HG03095 (cell line): ENCODE results near the gene HS3ST3A1.

Experiments
- ATAC-seq: cut with Tn5 transposase; IDR thresholded peaks from one replicate; pipeline ENCODE4 v1.9.1; 2021; ENCODE audit warnings: moderate library complexity; ENCODE audit not compliant: unreplicated experiment

Gene HS3ST3A1

DNA sequence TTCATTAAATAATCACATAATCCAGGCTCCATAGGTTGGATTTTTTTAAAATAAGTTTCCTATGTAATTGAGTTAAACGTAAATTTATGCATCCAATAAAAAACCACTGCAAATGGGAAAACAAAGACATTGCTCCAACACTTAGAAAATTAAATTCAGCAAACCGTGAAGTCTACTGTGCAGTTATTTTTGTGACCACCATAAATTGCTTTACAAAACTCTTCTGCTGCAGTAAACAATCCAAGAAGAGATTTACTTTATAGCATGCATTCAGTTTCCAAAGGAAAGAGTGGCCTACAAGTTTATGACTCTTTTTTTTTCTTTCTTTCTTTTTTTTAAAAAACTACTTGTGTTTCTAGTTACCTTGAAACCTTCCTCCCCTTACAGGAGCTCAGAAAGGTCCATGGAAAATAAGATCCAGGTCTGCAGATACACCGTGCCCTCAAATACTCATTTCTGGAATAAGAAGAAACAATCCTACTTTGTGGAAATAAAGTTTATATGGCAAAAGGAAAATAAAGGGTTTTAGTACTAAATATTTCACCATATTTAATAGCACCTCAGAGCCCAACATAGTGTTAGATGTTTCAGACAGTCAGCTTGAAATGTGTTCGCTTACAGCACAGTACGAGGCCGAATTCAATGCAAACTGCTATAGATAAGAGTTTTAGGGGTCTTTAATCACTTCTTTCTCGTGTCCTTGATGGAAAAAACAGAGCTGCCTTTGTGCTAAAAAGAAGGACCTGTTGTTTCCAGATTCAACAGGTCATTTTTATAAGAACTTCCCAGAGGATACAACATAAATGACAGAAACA lies 3.2 kb downstream of the HS3ST3A1 start:
- ATAC-seq = no peak

DNA sequence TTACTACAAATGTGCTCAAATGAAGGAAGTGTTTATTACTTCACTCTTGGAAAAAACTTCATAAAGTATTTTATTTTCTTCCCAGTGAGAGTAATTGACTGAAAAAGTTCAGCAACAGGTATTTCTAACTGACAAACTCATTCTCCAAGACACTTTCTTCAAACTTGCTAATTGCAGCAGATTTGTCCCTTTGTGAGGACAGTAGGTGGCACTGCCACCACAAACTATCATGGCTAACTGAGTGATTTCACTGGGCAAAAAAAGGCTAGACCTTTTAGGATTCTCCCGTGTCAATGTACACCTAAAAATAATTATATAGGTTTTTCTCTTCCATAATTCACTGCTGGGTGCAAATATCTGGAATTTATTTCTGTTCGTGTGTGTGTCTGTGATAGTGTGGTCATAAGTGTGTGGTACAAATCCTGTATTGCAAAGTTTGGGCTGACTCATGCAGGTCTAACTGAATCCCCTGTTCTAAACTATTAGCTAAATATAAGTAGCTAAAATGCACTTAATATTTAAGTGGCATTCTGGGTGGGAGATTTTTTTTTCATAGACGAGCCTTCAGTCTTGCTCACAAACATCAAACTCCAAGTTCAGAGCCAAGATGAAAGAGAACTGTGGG lies 3.9 kb downstream of the HS3ST3A1 start:
- ATAC-seq = no peak

DNA sequence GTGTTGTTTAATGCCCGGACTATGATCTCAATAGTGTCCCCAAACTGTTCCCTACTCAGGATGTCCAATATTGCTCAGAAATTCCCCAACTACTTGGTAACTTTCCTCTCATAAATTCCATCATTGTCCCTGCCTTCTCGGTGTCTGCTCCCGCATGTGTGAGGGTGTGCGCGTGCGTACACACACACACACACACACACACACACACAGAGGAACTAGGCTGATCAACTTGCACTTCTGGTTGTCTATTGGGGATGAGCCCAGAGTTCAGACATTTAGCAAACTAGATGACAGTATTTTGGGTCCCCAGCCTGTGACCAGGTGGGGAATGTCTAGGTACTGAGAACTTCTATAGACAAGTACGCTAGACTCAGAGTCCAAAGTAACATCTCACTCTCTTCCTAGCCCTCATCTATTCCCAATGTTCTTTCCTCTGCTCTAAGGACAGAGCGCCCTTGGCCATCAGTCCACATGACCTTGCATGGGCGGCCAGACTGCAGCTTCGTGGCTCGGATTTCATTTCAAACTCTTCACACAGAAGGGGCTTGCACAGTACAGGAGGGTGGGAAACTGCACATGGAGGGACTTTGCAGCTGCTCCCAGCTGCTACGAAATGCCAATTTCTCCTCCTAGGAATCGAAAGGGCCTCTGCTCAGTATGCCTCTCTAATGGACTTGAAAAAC lies 5.3 kb downstream of the HS3ST3A1 start:
- ATAC-seq = no peak

DNA sequence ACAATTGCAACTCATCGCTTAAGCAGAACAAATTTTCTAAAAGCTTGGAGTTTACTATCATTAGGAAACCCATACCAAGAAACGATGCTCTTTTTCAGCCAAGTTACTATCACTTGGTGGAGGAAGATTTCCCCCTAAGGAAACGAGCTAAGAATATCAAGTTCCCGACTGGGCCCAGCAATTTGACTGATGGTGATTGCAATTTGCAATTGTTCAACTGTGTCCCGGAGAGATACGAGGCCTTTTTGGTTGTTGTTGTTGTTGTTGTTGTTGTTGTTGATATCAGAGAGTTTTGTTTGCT lies 6.2 kb downstream of the HS3ST3A1 start:
- ATAC-seq = no peak

DNA sequence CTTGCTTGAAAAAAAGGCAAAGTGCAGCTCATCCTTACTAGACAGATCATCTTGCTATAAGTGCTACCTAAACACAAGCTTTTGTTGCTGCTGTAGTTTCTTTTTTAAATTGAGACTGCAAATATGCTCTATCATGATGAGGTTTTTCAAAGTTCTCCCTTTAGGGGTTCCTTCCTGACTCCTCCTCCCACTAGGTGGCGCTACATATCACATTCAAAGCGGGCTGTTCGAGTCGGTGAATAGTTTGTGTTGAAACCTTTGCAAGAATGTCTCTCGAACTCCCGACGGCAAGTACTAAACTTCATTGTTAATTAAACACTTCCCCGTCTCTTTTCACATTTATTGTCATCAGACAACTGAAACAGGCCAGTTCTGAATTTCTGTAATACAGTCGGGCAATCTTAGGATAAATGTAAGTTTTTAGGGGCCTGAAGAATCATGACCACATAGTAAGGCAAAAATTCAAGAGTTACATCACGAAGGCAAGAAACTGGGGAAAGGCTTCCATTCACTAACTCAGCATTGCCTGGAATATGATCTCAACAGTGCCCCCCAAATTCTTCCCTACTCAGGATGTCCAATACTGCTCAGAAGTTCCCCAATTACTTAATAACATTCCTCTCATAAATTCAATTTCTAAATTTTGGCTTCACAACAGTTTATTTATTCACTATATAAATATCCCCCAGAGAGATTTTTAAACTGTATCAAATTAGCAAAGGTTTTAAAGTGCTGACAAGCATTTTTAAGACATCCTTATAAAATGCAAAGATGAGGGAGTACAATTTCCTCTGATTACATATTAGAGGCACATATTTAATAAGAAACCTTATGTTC lies 6.7 kb downstream of the HS3ST3A1 start:
- ATAC-seq = no peak

DNA sequence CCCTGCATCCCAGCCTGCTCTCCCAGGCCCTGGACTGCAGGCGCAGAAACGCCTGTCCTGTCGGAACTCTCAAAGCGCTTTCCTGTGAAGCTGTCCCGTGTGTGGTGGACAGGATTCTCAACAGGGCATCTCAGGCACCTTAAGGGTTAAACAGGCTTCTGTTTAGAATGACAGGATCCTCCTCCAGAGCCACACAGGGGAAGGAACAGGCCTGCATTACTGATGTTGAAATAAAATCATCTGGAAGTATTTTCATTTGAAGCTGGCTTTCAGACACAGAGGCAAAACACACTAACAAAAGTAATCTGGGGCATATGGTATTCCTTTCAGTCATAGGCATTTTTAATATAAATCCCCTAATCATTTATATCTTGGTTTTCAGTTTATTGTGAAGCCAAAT lies 7.4 kb downstream of the HS3ST3A1 start:
- ATAC-seq = no peak

DNA sequence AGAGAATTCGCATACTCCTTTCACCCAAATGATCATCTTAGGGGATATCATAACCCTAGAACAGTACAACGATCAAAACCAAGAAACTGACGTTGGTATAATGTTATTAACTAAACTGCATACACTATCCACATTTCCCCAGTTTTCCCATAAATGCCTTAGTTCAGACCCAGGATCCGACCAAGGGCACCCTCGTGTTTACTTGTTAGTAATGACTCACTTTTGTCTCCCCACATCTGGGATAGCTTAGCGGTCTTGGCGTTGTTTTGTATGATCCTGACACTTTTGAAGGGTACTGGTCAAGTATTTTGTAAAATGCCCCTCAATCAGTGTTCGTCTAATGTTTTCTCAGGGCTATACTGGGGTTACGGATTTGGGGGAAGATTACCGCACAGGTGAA lies 8.0 kb downstream of the HS3ST3A1 start:
- ATAC-seq = no peak

DNA sequence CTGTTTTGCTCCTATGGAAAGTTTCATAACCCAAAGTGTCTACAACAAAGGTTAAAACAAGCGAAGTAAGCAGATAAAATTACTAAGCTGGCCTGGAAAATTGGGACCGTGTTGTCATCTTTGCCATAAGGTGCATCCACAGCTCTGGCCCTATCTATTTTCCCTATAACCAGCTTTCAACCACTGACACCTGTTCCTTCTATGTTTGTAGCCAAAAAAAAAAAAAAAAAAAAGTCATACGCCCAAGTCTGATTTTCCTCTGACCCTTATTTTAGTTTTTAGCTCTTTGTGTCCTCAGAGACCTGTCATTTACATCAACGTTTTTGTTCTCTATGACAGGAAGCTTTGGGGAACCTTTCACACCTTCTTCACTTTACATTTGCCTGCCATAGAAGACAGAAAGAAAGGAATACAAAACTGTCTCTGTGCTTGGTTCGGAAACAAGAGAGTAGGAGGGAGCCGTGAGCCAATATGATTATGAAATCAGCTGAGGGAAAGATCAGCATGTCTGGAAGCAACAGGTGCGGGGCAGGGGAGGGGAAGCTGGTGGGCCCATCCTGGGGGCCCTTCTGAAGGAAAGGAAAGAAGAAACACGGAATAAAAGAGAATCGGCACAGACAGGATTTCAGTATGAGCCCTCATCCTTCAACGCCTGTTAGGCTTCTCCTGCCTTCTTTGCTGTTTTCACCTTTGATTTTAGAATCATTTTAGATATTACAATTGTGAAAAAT lies 8.5 kb downstream of the HS3ST3A1 start:
- ATAC-seq = no peak

DNA sequence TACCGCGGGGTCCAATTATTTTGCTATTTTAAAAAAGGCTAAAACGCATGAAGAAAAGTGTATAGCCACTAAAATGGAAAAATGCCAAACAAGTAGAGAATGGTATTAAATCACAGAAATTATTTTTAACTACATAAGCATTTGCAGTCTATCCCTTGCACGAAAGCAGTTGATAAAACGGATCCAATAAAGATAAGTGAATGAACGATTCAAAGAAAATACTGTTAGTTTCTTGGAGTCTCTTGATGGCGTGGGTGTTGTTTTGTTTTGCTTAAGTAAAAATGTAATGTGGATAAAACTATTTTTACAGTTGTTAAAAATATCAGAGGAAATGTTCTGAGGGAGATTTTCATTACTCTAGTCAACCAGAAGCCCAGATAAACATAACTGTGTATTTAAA lies 9.3 kb downstream of the HS3ST3A1 start:
- ATAC-seq = no peak

DNA sequence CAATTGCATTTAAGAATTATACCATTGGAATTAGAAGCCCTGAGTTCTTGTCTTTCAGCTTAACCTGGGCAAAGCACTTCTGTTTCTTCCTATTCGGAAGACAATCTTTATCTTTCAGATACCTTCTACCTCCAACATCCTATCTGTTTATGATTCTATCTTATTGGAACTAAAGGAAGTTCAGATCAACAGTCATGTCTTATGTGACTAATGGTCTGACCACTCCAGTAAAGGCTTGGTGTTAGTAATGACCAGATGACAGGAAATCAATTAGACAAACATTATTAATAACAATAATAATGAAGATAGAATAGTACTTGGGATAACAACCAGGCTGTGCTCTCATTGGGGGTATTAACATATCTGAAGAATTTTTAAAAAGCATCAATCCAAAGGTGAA lies 11.3 kb downstream of the HS3ST3A1 start:
- ATAC-seq = no peak

DNA sequence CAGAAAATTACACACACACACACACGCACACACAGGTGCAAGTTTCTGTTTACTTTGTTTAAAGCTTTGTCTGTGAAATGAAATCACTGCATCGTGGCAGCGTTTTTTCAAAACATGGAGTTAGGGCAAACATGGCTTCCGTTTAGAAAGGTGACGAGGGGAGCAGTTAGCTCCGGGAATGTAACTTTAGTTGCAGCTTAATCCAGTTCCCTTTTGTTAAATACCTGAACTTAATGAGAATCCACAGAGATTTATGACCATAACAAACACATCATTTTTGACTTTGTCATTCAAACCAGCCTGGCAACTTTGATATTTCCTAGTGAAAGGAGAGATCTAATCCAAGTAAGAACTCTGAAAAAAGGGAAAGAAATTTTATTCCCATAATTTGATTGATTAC lies 12.1 kb downstream of the HS3ST3A1 start:
- ATAC-seq = no peak

DNA sequence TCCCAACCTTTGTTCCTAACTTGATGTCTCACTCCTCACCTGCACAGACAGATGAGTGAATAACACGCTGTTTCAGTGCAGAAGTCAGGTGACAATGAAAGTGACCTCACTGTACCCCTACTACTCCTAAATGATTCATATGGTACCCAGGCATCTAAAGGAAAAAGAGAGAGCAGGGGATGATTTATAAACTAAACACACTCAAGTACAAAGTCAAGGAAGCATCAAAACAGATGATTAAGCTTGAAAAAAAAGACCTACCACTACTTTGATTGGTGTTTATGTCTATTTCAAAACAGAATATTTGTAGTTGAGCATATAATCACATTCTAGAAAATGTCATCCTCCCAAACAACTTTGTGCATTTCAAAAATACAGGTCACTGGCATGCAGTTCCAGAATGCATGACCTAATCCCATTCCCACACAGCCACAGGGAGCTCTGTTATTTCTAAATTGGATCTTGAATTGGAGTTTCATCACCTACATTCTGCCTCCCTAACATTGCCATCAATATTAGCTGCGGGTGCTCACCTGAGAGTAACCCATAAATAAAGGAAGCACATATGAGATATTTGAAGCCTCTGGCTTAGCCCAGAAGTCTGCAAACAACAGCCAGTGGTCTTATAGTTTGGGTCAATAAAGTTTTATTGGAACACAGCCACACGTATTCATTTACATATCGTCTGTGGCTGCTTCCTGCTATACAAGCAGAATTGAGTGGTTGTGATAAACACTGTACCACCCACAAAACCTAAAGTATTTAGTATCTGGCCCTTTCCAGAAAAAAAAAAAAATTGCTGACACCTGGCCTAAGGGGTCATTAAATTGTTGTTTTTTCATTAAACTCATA lies 14.0 kb downstream of the HS3ST3A1 start:
- ATAC-seq = no peak

DNA sequence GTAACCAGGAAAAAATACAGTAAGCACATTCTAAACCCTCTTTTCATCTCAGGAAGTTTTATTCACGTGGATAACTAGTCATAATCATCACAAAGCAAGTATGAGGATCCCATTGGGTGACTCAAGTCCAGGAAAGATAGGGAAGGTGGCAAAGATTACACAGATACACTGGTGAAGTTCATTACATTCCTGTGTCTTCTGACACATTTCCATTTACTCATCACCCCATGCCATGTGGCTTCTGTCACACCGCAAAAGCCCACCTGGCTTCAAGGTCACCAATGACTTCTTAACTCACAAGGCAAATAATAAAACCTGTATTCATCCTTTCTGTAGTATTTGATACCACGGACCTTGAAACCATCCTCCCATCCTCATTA lies 17.0 kb downstream of the HS3ST3A1 start:
- ATAC-seq = no peak

DNA sequence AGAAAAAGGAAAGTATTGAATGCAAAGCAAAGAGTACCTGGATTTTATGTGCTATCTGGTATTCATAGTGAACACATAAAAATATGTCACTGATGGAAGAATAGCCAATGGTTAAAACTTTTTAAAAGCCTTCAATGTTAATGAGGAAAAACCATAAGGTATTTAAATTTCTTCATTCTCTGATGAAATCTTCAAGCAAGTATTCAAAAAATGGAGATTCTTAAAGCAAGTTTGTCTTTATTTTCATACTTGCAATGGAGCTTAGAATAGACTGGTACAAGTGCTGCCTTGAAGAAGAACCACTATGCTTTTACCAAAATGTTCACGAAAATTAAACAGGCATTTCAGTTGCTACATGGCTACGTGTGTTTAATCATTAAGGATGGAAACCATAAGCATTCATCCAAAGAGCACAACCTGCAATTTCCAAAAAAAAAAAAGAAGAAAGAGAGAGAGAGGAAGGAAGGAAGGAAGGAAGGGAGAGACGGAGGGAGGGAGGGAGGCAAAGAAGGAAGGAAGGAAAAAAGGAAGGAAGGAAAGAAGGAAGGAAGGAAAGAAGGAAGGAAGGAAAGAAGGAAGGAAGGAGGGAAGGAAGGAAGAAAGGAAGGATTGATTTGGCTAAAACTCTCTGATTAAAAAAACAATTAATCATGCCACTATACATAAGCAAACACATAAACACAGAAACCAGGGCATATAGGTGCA lies 17.6 kb downstream of the HS3ST3A1 start:
- no peak for ATAC-seq

DNA sequence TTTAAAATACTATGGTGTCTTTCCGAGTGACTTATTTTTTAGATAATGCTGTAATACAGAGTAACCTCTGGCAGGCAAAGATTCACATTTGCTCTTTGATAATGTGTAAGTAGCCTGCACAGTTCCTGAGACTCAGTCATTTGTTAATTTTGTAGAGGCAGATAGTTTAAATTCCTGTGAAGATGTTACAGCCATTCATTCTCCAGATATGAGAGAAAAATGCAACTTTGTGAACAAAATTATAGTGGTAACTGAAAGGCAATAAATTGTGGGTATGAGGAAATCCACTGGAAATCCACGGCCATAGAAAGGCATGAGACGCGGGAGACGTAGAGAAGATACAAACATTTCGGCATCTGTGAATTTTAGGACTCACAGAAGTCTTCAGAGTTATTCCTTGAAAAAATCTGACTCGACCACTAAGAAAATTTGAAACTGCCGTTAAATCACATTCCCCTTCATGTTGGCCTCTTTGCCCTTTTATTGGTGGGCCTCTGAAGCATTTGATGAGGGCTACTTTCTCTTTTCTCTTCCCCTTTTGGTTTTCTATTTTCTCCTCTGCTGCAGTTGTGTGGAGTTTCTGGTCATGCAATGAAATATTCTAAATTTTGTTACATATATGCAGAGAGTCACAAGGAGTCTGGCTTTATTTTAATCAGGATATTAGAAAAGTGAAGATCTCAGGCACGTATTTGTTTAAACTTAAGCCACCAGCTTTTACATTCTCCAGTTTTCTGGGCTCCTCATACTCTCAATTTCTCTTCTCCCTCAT lies 18.8 kb downstream of the HS3ST3A1 start:
- no peak for ATAC-seq

DNA sequence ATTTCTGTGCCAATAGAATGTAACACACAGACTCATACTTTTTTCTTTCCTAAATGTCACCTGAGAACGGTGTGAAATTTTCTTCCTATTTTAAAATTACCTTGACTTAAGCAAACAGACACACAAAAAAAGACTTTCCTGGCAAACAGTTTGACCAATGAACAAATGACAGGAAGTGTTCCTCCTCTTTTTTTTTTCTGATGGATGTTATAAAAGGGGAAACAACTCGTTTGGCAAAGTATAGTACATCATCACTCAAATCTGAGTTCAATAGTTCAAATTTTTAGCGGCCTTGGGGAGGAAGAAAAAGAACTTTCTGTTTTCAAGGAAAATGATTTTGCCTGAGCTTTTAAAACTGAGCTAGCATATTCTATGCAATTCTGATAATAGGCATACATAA lies 19.8 kb downstream of the HS3ST3A1 start:
- ATAC-seq = no peak

DNA sequence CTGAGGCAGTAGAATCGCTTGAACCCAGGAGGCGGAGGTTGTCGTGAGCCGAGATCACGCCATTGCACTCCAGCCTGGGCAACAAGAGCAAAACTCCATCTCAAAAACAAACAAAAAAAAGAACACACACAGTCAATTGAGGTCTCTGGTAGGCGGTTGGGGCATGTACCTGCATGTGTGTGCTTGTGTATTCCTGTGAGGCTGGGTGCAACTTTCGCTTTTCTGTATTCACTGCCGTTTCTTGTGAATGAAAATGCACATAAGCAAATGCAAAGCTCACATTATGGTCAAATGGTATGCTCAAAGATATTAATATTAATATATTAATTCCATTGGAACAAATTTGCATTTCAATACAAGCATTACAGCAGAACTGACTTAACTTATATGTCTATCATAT lies 20.9 kb downstream of the HS3ST3A1 start:
- no peak for ATAC-seq

DNA sequence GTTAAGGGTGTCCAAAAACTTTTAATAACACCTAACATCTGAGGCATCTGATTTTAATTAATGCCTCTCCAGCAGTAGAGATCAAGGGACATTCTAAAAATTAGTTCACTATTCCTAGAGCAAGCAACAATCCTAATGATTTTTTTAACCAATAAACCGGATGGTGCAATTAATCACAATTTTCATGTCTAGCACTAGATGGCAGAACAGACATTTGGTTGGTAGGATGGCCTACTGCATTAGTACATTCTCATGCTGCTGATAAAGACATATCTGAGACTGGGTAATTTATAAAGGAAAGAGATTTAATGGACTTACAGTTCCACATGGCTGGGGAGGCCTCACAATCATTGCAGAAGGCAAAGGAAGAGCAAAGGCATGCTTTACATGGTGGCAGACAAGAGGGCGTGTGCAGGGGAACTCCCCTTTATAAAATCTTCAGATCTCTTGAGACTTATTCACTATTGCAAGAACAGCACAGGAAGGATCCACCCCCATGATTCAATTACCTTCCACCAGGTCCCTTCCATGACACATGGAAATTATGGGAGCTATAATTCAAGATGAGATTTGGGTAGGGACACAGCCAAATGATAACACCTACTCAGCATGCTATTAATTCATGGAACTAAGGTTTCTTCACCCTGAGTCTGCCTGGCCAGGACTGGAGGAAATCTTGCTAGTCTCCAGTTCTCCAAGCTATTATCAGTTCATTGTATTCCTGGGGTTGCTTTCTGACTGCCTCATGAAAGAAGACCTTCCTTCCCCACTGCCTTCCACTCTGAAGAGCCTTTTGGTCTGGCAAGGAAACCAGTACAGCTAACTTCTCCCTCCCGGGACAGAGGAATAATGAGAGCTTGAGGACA lies 24.8 kb downstream of the HS3ST3A1 start:
- ATAC-seq = no peak
